Astrocyte of the spinal cord (primary cell): Measurements from ENCODE around the gene DDX54.

Experiments
- DNase-seq: peaks from one replicate; pipeline ENCODE4 v3.0.0; 2011; ENCODE audit warnings: low read depth, low spot score
- H3K4me3 ChIP-seq: 2 replicates; pipeline ENCODE4 v1.5.1; 2011; ENCODE audit warnings: low read depth, mild to moderate bottlenecking, low read length, moderate library complexity
- CTCF ChIP-seq: IDR thresholded peaks from 2 replicates; pipeline ENCODE4 v1.5.1; 2012; ENCODE audit warnings: low read depth, mild to moderate bottlenecking, low read length, inconsistent platforms
- in situ Hi-C: cut with HindIII; loops from 2 replicates; pipeline ENCODE4 v1.10.0; 2017; ENCODE audit warnings: low sequenced_read_pairs

The DDX54 gene

GRCh38 chr12:113157218-113157859 is 27.9 kb downstream of the DDX54 start:
- no peak for DNase-seq
- TF ChIP-seq CTCF, result no peak
- no peak overlapping the region for H3K4me3 ChIP-seq
- in situ Hi-C loops, result no loop called here

GRCh38 chr12:113155646-113156045 is 29.6 kb downstream of the DDX54 start:
- TF ChIP-seq CTCF, result no peak
- in situ Hi-C loops, result no loop called here
- H3K4me3 ChIP-seq, result no peak overlapping the region
- DNase-seq, result no peak

- H3K4me3 ChIP-seq, result no peak overlapping the region
- in situ Hi-C loops, result no loop called here
- no peak for DNase-seq
- TF ChIP-seq CTCF, result no peak
Measured at GRCh38 chr12:113155060-113155459, 30.2 kb downstream of the DDX54 start.

GRCh38 chr12:113154351-113154973 is 30.8 kb downstream of the DDX54 start:
- no peak for DNase-seq
- TF ChIP-seq CTCF, result no peak
- no peak overlapping the region for H3K4me3 ChIP-seq
- in situ Hi-C loops, result no loop called here

GRCh38 chr12:113152835-113153814 is 32.2 kb downstream of the DDX54 start:
- DNase-seq, result peak; percentile 76
- peak overlapping the region; percentile 20 for H3K4me3 ChIP-seq
- in situ Hi-C loops, result no loop called here

More at GRCh38 chr12:113152835-113153814, 32.2 kb downstream of the DDX54 start:
- peak; percentile 55 for TF ChIP-seq CTCF
